Right renal pelvis (tissue), 4 donors: ENCODE data around the gene MANSC1. TPM values are rescaled to one million over a fixed set of nuclear protein-coding genes. Genes with fewer than 3 reads are reported as not detected.

Source experiments
- DNase-seq, 4 donors: peaks; one replicate each; pipeline ENCODE4 v3.0.0-alpha.2; 2013; ENCODE audit warnings: low read depth in 4 of 4, low spot score in 3 of 4, missing footprints in 1 of 4
- polyA plus RNA-seq, 4 donors: library from polyadenylated mRNA; unstranded; fragments of 120-200 nt; gene quantifications; one replicate each; pipeline ENCODE4 v1.2.1, GENCODE V29; 2013; ENCODE audit not compliant: insufficient read length in 4 of 4

MANSC1 gene
- 10 to 100 TPM; 34.7 to 43.3 (median 40.1) TPM for polyA plus RNA-seq

- no peak for DNase-seq
Measured at GRCh38 chr12:12349711-12350665, at the start of gene MANSC1. MANSC1 (minus strand) TSS chr12:12350242; CDS start chr12:12343314, 6,928 bp downstream.

GRCh38 chr12:12399161-12399560, 49.1 kb upstream of the MANSC1 start:
- no peak for DNase-seq

GRCh38 chr12:12398026-12398859, 48.2 kb upstream of the MANSC1 start:
- no peak for DNase-seq

GRCh38 chr12:12397184-12397583, 47.1 kb upstream of the MANSC1 start:
- no peak for DNase-seq

GRCh38 chr12:12396694-12397093, 46.7 kb upstream of the MANSC1 start:
- no peak for DNase-seq

GRCh38 chr12:12393171-12393570, 43.1 kb upstream of the MANSC1 start:
- DNase-seq: no peak

- DNase-seq: no peak
Measured at GRCh38 chr12:12392413-12392812, 42.4 kb upstream of the MANSC1 start.

GRCh38 chr12:12387501-12387900, 37.5 kb upstream of the MANSC1 start:
- DNase-seq: no peak

GRCh38 chr12:12384571-12385340, 34.7 kb upstream of the MANSC1 start:
- DNase-seq: no peak

- DNase-seq: no peak
Measured at GRCh38 chr12:12381982-12382381, 31.9 kb upstream of the MANSC1 start.

- no peak for DNase-seq
Measured at GRCh38 chr12:12380949-12381593, 31.0 kb upstream of the MANSC1 start.

- no peak for DNase-seq
Measured at GRCh38 chr12:12379831-12380730, 30.0 kb upstream of the MANSC1 start.

- DNase-seq: no peak
Measured at GRCh38 chr12:12378616-12379015, 28.6 kb upstream of the MANSC1 start.

GRCh38 chr12:12376646-12377448, 26.8 kb upstream of the MANSC1 start:
- peak in 3 of 4 donors; percentile 43 to 72 (median 68) for DNase-seq

GRCh38 chr12:12372946-12373722, 23.1 kb upstream of the MANSC1 start:
- no peak for DNase-seq

GRCh38 chr12:12367482-12367998, 17.5 kb upstream of the MANSC1 start:
- DNase-seq: no peak
